Stimulated activated CD8-positive, alpha-beta memory T cell treated with anti-CD3 and anti-CD28 coated beads, Interleukin-4, amount 100 ng/mL, for 4 hours (primary cell): Measurements from ENCODE around the gene TLE4.
"Not testable (repeated sequence)": the region's sequence is repeated elsewhere in the genome, so short reads cannot be mapped to it uniquely, and the experiment has no call there.

Source experiments
- DNase-seq, 2 donors: peaks; one replicate each; pipeline ENCODE4 v3.0.0-alpha.2; 2020; ENCODE audit warnings: low read depth in 2 of 2, low spot score in 1 of 2

Gene TLE4

GRCh38 chr9:79598562-79599345, 27.0 kb downstream of the TLE4 start:
- no peak for DNase-seq

DNA sequence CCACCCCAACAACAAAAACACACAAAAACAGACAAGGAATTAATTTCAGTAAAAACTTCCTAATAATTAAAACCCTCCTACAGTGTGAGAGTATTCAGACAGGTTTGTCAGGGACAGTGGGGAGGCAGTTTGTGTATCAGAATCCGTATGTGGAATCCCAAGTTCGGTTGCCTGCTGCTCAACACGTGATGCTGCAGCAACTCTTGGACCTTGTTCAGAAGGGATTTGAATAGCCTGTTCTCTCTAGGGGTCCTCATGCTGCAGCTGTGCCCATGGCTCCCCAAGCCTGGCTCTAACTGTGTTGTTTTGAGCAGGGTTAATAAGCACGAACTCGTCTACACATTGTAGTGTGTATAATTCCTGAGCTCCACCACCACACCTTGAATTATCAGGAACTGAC, 28.7 kb downstream of the TLE4 start:
- DNase-seq: no peak

GRCh38 chr9:79603222-79603920, 31.6 kb downstream of the TLE4 start:
- DNase-seq: no peak

DNA sequence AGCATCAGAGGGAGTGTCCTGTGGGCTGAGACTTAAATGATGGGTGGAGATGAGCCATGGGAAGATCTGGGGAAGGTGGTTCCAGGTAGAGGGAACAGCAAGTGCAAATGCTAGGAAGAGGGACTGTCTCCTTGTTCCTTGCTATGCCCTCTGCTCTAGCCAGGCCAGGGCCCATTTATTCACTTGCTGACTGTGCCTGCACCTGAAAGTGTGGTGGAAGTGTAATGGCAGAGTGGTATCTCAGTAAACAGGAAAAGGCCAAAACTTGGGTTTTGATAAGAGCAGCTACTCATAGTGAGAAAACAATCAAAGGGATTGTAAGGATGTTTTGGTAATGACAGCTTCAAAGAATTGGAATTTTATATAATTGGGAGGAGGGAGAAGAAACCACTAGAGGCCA, 32.4 kb downstream of the TLE4 start:
- no peak for DNase-seq

GRCh38 chr9:79604921-79605562, 33.3 kb downstream of the TLE4 start:
- no peak for DNase-seq

DNA sequence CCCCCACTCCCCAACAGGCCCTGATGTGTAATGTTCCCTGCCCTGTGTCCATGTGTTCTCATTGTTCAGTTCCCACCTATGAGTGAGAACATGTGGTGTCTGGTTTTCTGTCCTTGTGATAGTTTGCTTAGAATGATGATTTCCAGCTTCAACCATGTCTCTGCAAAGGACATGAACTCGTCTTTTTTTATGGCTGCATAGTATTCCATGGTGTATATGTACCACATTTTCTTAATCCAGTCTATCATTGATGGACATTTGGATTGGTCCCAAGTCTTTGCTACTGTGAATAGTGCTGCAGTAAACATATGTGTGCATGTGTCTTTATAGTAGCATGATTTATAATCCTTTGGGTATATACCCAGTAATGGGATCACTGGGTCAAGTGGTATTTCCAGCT, 34.8 kb downstream of the TLE4 start:
- DNase-seq: not testable (repeated sequence)

DNA sequence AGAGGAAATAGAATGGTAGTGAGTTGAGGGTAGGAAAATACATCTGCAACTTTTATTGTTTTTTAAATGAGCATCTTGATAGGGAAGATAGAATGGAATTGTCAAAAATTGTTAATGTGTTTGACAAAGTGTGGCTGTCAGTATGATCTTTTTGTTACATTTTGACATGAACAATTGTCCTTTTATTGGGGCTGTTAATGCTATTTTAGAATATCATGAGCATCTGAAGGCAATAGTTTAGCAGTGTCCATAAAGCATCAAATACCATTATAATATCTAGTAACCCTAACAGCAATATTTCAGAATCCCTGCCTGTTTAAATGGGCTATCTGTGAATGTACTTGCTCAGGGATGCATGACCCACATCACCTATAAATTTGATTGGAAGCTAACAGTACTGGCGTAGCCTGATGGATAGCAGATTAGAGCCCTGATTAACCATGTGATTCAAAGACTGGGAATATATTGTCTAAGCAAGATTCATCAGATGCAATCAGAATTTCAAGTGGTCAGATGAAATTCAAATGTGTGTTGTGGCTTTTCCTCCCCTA, 37.8 kb downstream of the TLE4 start:
- DNase-seq: no peak

DNA sequence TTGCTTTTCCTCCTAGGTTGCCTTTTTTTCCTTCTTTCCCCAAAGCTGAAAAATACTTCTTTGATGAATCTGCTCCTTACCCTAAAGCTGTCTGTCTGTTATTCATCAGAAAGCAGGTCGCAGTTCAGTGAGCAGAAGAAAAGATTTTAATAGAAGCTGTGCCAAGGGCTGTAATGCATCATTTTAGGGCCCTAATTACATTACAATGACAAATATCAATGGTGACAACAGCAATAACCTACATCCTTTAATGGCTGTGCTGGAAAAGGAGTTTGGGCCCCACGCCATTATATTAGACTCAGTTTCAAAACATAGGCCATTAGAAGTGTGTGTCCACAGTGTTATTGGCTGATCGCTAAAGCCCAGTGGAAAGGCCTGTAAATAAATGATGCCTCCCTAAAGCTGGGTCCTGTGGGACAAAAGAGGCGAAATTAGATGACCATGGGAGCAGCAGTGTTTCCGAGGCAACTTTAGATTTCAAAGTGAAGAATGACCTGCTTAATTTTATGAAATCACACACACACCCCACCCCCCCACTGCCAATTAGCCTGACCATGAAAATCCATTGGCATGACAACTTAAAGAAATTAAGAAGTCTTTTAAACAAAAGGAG, 38.4 kb downstream of the TLE4 start:
- no peak for DNase-seq

DNA sequence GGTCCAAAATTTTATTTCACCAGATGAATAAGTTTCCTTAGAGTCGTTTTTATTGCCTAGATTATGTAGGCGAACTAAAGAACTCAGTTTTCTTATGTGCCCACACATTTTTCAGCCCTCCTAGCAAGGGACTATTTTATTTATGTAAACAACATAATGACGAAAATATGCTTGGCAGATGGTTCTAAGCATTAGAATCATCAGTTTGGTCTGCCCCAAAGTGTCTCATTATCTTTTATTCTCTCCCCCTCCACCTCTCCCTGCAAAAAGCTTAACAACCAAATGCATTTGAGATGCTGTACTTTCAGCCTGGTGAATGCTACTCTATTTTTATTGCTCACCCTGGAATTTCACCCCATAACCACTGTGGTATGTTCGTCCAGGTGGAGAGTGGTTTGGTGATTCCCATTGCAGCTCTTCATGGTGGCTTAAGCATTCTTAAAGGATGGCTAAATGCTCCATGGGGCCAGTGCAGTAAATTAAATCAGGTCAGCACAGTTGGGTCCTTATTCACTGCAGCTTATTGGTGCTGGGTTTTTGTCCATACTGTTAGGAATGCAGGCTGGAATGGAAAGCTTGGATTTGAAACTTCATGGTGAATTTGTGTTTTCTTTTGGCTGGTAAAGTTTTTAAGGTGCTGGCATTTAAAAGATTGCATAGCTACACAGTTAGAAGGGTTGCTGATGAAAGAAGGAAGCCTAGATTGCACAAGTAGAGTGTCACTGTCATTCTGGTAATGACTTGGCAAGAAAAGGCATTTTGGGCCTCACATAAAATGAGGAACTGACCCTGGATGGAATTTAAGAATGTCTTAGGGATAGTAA, 39.2 kb downstream of the TLE4 start:
- no peak for DNase-seq

DNA sequence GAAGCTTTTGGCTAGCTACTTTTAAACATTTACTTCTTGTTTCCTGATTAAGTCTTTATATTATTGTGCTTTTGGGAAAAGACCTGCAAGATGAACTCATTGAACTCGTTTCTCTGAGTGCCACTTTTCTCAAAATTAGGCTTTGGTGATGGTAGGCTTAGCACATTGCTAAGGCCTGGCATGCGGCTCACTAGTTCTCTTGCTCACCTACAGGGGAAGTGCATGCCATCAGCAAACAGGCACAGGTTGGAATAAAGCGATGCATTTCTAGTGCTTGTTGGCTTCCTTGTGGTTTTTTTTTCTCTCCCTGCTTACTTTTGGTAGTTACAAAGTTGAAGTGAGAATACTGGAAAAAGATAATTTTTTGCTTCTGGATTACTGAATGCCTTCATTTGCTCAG, 41.4 kb downstream of the TLE4 start:
- DNase-seq: no peak

- no peak for DNase-seq
Observed at GRCh38 chr9:79615038-79615437, 43.3 kb downstream of the TLE4 start.

GRCh38 chr9:79616013-79616412, 44.2 kb downstream of the TLE4 start:
- DNase-seq: no peak

DNA sequence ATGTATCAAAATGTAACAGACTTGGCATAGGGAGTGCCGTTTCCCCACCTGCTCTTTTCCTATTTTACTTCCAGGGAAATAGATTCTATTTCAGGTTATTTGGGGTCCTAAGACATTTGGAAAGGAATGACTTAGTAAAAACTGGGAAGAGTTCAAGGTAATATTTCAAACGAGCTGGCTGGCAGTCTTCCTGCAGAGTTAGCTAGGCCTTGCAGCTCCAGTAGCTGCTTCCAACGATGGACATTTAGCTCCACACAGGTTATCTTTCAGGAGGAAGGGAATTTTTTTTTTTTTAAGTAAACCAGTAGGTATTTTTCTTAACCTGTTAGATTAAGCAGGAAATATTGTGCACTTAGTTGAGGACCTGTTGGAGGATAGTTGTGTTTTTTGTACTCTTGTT, 45.2 kb downstream of the TLE4 start:
- no peak for DNase-seq

DNA sequence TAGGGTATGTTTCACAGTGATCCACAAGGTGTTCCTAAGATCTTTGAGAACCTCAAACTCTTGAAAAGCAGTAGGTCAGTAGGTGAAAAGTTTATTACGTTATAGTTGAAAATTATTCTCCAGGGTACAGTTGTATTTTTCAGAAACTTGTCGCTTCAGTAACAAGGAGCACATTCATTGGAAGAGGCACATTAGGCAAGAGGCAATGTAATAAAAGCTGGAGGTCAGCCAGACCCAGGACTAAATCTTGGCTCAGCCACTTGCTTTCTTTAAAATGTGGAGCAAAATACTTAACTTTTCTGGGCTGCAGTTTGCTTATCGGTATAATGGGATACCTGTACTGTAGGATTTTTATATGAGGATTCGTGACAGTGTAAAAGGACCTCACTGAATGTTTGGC, 45.6 kb downstream of the TLE4 start:
- no peak for DNase-seq

- DNase-seq: no peak
Observed at GRCh38 chr9:79619930-79620329, 48.2 kb downstream of the TLE4 start.

GRCh38 chr9:79621916-79622575, 50.3 kb downstream of the TLE4 start:
- DNase-seq: no peak

GRCh38 chr9:79623799-79624721, 52.3 kb downstream of the TLE4 start:
- peak in 1 of 2 donors; percentile 15 for DNase-seq

DNA sequence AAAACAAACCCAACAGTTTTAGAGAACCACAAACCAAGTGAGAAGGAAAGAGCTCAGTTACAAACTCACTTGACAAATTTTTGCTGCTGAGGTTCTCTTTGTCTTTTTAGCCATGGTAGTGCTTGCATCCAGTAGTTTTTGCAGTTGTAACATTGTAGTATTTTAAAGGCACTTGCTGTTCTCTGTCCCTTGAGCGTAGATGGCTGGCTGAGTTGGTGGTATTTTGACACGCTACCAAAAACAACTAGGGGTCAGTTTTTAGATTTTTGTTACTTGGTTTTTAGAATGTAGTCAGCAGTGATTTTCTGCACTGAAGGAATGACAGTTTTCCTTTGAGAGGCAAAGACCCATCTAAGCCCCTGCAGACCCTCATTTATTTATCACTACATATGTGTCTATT, 58.0 kb downstream of the TLE4 start:
- DNase-seq: no peak
